Measurements from ENCODE around the gene EWSR1.

Gene EWSR1

GRCh38 chr22:29317827-29318454 lies 49.9 kb downstream of the EWSR1 start:
- no peak for DNase-seq (ENCODE audit: low spot score)

- no peak for DNase-seq (ENCODE audit: low spot score)
These were observed 51.0 kb downstream of the EWSR1 start for GRCh38 chr22:29319072-29319471.

- DNase-seq (ENCODE audit: low spot score): no peak
These were observed 52.5 kb downstream of the EWSR1 start for GRCh38 chr22:29320546-29320945.

- DNase-seq (ENCODE audit: low spot score): no peak
These were observed 55.6 kb downstream of the EWSR1 start for GRCh38 chr22:29323641-29324040.

GRCh38 chr22:29325356-29325755 lies 57.3 kb downstream of the EWSR1 start:
- DNase-seq (ENCODE audit: low spot score): no peak

GRCh38 chr22:29325785-29326315 lies 57.8 kb downstream of the EWSR1 start:
- DNase-seq (ENCODE audit: low spot score): no peak

GRCh38 chr22:29326481-29326880 lies 58.4 kb downstream of the EWSR1 start:
- no peak for DNase-seq (ENCODE audit: low spot score)

GRCh38 chr22:29327089-29327764 lies 59.2 kb downstream of the EWSR1 start:
- DNase-seq (ENCODE audit: low spot score): no peak

- DNase-seq (ENCODE audit: low spot score): no peak
These were observed 60.0 kb downstream of the EWSR1 start for GRCh38 chr22:29328055-29328454.

GRCh38 chr22:29328566-29329500 lies 60.8 kb downstream of the EWSR1 start:
- no peak for DNase-seq (ENCODE audit: low spot score)

- no peak for DNase-seq (ENCODE audit: low spot score)
These were observed 61.5 kb downstream of the EWSR1 start for GRCh38 chr22:29329581-29329980.

GRCh38 chr22:29330291-29330690 lies 62.2 kb downstream of the EWSR1 start:
- DNase-seq (ENCODE audit: low spot score): no peak

GRCh38 chr22:29330753-29331152 lies 62.7 kb downstream of the EWSR1 start:
- DNase-seq (ENCODE audit: low spot score): no peak

- no peak for DNase-seq (ENCODE audit: low spot score)
These were observed 63.1 kb downstream of the EWSR1 start for GRCh38 chr22:29331213-29331612.

- no peak for DNase-seq (ENCODE audit: low spot score)
These were observed 63.7 kb downstream of the EWSR1 start for GRCh38 chr22:29331658-29332300.

GRCh38 chr22:29332886-29333496 lies 64.9 kb downstream of the EWSR1 start:
- DNase-seq (ENCODE audit: low spot score): no peak

GRCh38 chr22:29334148-29334547 lies 66.1 kb downstream of the EWSR1 start:
- no peak for DNase-seq (ENCODE audit: low spot score)

GRCh38 chr22:29334696-29335344 lies 66.8 kb downstream of the EWSR1 start:
- no peak for DNase-seq (ENCODE audit: low spot score)

GRCh38 chr22:29335656-29336055 lies 67.6 kb downstream of the EWSR1 start:
- DNase-seq (ENCODE audit: low spot score): no peak

GRCh38 chr22:29336751-29337490 lies 68.9 kb downstream of the EWSR1 start:
- DNase-seq (ENCODE audit: low spot score): no peak

Measured in D341Med (cell line).